Measurements from ENCODE around the gene SPTBN1.

The SPTBN1 gene

GRCh38 chr2:54649191-54649590, 193.1 kb downstream of the SPTBN1 start:
- in situ Hi-C loops (cut with HindIII; ENCODE audit: low sequenced_read_pairs): no loop called here
- no peak for TF ChIP-seq CTCF (IDR thresholded peaks at IDR 0.05; ENCODE audit: low read depth, low read length)
- H3K4me3 ChIP-seq (ENCODE audit: low read depth, low read length): no peak overlapping the region
- DNase-seq (ENCODE audit: low read depth, low spot score): no peak

- DNase-seq (ENCODE audit: low read depth, low spot score): no peak
- H3K4me3 ChIP-seq (ENCODE audit: low read depth, low read length): no peak overlapping the region
- in situ Hi-C loops (cut with HindIII; ENCODE audit: low sequenced_read_pairs): no loop called here
- no peak for TF ChIP-seq CTCF (IDR thresholded peaks at IDR 0.05; ENCODE audit: low read depth, low read length)
Measured at GRCh38 chr2:54649633-54650032, 193.5 kb downstream of the SPTBN1 start.

GRCh38 chr2:54650612-54651011, 194.5 kb downstream of the SPTBN1 start:
- no peak for DNase-seq (ENCODE audit: low read depth, low spot score)
- in situ Hi-C loops (cut with HindIII; ENCODE audit: low sequenced_read_pairs): no loop called here

GRCh38 chr2:54651291-54651690, 195.2 kb downstream of the SPTBN1 start:
- in situ Hi-C loops (cut with HindIII; ENCODE audit: low sequenced_read_pairs): no loop called here
- DNase-seq (ENCODE audit: low read depth, low spot score): no peak
- no peak for TF ChIP-seq CTCF (IDR thresholded peaks at IDR 0.05; ENCODE audit: low read depth, low read length)

More at GRCh38 chr2:54650612-54651011, 194.5 kb downstream of the SPTBN1 start:
- H3K4me3 ChIP-seq (ENCODE audit: low read depth, low read length): no peak overlapping the region
- TF ChIP-seq CTCF (IDR thresholded peaks at IDR 0.05; ENCODE audit: low read depth, low read length): no peak

GRCh38 chr2:54652540-54652939, 196.4 kb downstream of the SPTBN1 start:
- in situ Hi-C loops (cut with HindIII; ENCODE audit: low sequenced_read_pairs): no loop called here
- DNase-seq (ENCODE audit: low read depth, low spot score): no peak

More at GRCh38 chr2:54651291-54651690, 195.2 kb downstream of the SPTBN1 start:
- no peak overlapping the region for H3K4me3 ChIP-seq (ENCODE audit: low read depth, low read length)

GRCh38 chr2:54653572-54654204, 197.6 kb downstream of the SPTBN1 start:
- in situ Hi-C loops (cut with HindIII; ENCODE audit: low sequenced_read_pairs): no loop called here
- no peak for DNase-seq (ENCODE audit: low read depth, low spot score)
- no peak for TF ChIP-seq CTCF (IDR thresholded peaks at IDR 0.05; ENCODE audit: low read depth, low read length)

More at GRCh38 chr2:54652540-54652939, 196.4 kb downstream of the SPTBN1 start:
- no peak overlapping the region for H3K4me3 ChIP-seq (ENCODE audit: low read depth, low read length)
- no peak for TF ChIP-seq CTCF (IDR thresholded peaks at IDR 0.05; ENCODE audit: low read depth, low read length)

More at GRCh38 chr2:54653572-54654204, 197.6 kb downstream of the SPTBN1 start:
- no peak overlapping the region for H3K4me3 ChIP-seq (ENCODE audit: low read depth, low read length)

All from astrocyte of the spinal cord (primary cell).